Activated CD4-positive, alpha-beta T cell treated with anti-CD3 and anti-CD28 coated beads for 24 hours (primary cell): Measurements from ENCODE around the gene AQP1.

Experiments
- DNase-seq, 2 donors: peaks; one replicate each; pipeline ENCODE4 v3.0.0-alpha.2; 2020; ENCODE audit warnings: low read depth in 2 of 2

The AQP1 gene

GRCh38 chr7:30906515-30907240 lies 5.0 kb upstream of the AQP1 start:
- no peak for DNase-seq

GRCh38 chr7:30907527-30908267 lies 4.0 kb upstream of the AQP1 start:
- no peak for DNase-seq

- DNase-seq: no peak
These were observed 3.0 kb upstream of the AQP1 start for GRCh38 chr7:30908681-30909080.

- no peak for DNase-seq
These were observed 2.2 kb upstream of the AQP1 start for GRCh38 chr7:30909431-30909830.

- no peak for DNase-seq
These were observed 1.1 kb upstream of the AQP1 start for GRCh38 chr7:30910411-30911073.

DNA sequence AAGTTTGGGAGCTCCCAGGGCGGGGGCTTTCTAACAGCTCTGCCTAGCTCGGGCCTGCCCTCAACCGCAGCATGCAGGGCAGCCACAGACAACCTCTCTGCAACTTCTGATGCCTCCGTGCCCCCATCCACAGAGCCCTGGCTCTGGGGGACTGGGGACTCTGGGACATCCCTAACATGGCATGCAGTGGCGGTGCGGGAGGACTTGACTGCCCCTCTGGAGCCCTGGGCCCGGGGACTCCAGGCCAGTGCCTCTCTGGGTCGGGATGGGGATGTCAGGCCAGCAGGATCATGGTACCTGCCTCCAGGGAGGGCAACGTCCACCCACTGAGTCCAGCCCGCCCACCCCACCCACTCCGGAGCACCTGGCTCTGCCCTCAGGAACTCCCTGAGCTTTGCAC lies 520 bp upstream of the AQP1 start:
- DNase-seq: no peak

DNA sequence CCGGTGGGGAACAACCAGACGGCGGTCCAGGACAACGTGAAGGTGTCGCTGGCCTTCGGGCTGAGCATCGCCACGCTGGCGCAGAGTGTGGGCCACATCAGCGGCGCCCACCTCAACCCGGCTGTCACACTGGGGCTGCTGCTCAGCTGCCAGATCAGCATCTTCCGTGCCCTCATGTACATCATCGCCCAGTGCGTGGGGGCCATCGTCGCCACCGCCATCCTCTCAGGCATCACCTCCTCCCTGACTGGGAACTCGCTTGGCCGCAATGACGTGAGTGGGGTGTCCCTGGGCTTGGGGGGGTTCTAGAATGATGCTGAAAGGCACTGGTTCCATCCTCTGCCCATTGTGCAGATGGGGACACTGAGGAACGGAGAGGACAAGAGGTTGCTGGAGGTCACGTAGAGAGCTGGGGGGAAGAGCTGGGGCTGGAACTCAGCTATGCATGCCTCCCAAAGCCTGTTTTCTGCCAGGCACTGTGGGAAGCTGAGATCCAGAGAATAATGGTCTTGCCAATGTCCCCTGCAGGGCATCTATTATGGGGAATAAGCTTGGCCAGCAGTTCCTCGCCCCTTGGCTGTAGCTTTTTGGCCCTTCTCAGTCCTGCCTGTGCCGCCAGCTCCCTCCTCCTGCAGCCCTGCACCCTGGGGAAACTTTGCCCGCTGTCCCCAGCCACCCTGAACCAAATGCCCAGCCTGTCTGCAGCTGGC lies 523 bp downstream of the AQP1 start:
- no peak for DNase-seq

- no peak for DNase-seq
These were observed 1.0 kb downstream of the AQP1 start for GRCh38 chr7:30912731-30912985.

DNA sequence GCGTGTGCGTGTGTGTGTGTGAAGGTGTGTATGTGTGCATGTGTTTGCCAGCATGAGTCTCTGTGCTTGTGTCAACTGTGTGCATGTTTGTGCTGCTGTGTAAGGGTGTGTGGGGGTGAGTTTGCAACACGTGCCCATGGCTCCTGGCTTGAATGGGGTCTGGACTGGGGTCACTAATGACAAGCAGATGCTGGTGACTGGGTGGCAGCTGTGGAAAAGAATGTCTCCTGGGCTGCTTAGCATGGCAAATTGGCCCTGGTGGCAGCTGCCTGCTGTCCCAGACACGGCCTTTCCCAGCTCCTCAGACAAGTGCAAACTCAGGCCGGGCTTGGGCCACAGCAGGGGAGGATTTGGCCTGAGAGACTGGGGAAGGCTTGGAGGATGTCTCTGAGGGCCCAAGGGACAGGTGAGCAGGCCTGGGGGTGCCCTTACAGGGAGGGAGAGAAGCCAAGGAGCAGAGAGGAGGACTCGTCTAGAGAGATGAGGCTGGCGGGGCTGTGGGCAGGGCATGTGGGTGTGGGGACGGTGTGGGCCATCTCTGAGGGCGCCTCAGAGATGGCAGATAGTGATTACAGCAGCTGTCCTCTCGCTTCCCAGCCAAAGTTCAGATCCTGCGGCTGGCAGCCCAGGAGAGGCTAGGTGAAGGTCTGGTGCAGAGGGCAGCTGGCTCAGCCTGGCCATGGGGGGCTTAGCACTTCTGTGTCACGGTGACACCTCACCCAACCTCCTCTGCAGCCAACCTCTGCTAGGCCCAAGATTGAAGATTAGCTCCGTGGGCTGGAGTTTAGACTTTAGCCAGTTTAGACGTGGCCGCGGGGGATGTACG lies 1.5 kb downstream of the AQP1 start:
- no peak for DNase-seq

DNA sequence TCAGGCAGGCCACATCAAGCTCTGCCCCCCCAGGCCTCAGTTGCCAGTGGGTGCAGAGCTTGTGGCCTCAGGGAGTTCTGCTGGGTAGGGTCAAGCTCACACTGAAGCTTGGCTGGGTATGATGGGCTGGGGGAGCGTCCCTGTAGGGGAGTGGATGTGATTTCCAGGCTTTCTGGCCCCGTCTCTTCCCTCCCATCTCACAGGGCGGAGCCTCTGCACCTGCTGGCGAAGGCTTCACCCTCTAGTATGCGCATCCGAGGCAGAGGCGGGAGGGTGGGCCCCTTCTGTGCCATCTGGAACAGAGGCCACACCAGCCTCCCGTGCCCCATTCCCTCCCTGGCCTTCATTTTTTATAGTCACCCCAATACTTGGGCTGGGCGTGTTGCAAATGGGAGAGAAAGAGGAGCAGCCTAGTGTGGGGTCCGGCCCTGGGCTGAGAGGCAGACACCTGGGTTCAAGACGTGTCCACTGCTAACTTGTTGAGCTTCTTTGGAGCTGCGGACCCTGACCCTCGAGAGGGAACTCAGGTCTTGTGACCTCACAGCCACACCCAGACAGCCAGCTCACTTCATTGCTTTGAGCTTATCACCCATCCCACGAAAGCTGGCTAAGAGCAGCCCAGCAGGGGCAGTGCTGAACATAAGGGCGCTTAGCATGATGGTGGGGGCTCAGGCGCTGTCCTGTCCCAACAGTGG lies 2.3 kb downstream of the AQP1 start:
- no peak for DNase-seq

- no peak for DNase-seq
These were observed 2.9 kb downstream of the AQP1 start for GRCh38 chr7:30914596-30914995.

DNA sequence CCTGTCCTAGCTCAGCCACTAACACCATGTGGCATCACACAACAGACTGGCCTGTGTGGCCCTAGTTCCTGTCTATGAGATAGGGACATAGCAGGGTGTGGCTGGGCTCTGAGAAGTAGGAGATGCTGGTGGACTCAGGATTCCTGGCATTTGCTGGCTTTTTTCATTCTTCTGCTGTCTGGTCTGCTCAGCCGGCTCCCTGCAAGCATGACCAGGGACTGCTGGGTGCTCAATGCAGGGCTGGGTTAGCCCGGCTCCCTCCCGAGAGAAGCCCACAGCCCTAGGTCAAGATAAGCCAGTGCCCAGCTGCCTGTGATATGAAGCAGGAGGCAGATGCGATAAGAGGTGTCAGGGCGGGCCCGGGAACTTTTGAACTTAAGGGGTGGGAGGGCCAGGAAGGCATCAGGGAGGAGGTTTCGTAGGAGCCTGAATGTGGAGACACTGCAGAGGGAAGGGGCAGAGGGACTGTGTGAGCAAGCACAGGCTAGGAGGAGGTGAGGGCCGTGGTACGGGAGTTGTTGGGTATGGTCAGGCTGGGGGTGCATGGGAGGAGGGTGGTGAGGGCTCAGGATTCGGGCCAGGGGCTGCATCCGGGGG lies 3.5 kb downstream of the AQP1 start:
- no peak for DNase-seq

GRCh38 chr7:30915751-30916150 lies 4.1 kb downstream of the AQP1 start:
- no peak for DNase-seq

DNA sequence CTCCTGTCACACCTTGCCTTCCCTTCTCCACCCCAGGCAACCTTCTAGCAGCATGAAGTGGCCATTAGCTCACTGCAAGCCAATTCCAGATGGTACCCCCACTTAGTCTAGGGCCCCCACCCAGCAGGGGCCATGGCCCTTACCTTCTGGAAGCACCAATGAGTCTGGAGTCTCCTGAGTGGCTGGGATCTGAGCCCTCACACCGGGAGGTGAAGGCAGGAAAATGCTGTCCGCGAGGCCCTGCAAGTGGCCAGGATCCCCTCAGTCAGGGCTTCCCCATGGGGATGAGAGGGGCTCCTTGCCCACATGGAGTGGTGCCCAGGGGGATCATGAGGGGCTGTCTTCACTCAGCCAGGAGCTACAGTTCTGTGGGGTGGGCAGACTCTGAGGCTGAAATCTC lies 4.6 kb downstream of the AQP1 start:
- no peak for DNase-seq

DNA sequence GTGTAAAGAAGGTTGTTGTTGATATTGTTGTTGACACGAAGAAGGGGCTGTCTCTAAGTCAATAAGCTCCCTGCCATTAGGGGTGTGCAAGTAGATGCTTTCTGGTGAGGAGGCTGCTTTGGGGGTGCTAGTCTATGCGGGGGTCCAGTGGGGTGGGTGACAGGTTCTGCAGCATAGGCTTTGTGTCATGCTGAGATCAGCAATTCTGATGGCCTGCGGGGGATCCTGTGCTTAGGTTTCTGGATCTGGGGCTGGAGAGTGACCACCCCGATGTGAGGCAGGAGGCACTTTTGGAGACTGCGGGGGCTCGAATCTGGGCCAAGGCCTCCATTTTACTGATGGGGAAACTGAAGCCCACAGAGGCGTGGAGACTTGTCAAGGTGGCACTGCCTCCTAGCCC lies 5.1 kb downstream of the AQP1 start:
- DNase-seq: no peak

GRCh38 chr7:30917216-30917893 lies 5.7 kb downstream of the AQP1 start:
- no peak for DNase-seq

- no peak for DNase-seq
These were observed 7.0 kb downstream of the AQP1 start for GRCh38 chr7:30918676-30919075.

- no peak for DNase-seq
These were observed 8.4 kb downstream of the AQP1 start for GRCh38 chr7:30920021-30920583.

- no peak for DNase-seq
These were observed 9.2 kb downstream of the AQP1 start for GRCh38 chr7:30920584-30921539.
